Measurements from ENCODE around the gene CHRDL2. TPM values are rescaled to one million over a fixed set of nuclear protein-coding genes. Genes with fewer than 3 reads are reported as not detected.

Gene CHRDL2
- total RNA-seq, 1 experiment from 2014 or later: not detected

GRCh38 chr11:74702383-74703007, 28.7 kb downstream of the CHRDL2 start:
- intact Hi-C loops (cut with micrococcal nuclease): loop anchor here (5.0 kb wide), 1 partner anchor 35 kb away; no protein-coding TSS in a partner anchor
- ATAC-seq: peak; percentile 91

More at GRCh38 chr11:74702383-74703007, 28.7 kb downstream of the CHRDL2 start:
- Histone ChIP-seq H3K9me2 (ENCODE audit: insufficient read depth) (no peaks in the 10 kb centered on the region), H3K36me3 (ENCODE audit: control insufficient read depth in 1 of 2, insufficient read depth in 2 of 2, low read length in 2 of 2) (no peaks in the 10 kb centered on the region), H2AFZ (ENCODE audit: low read depth, low read length, poor library complexity, severe bottlenecking) (no peak overlapping the region), H3K4me3 (replicated peaks in 1 of 2; ENCODE audit: low read depth in 1 of 2, low read length in 2 of 2) (no peak overlapping the region), H3K27me3 (ENCODE audit: insufficient read depth, low read length) (no peaks in the 10 kb centered on the region), H3K9ac (ENCODE audit: low read length) (no peak overlapping the region), H3K9me3 (ENCODE audit: control insufficient read depth in 1 of 2, insufficient read depth in 1 of 2, low read depth in 1 of 2, low read length in 2 of 2) (no peaks in the 10 kb centered on the region), H4K20me1 (ENCODE audit: insufficient read depth) (no peaks in the 10 kb centered on the region), H3K79me2 (ENCODE audit: insufficient read depth, low read length) (no peaks in the 10 kb centered on the region), H3K4me1 (ENCODE audit: control insufficient read depth in 1 of 2, insufficient read depth in 2 of 2, low read length in 2 of 2) (peaks cover 0 to 6% of the 10 kb centered on the region in 2 experiments; a peak in 1 of 4 replicates), H3K27ac (ENCODE audit: low read depth, low read length) (no peak overlapping the region), H3K4me2 (ENCODE audit: low read length) (no peak overlapping the region)
- TF ChIP-seq ZNF274 (IDR thresholded peaks at IDR 0.05; ENCODE audit: low read depth, low read length) (no peak), SIN3A (IDR thresholded peaks at IDR 0.05; ENCODE audit: low read depth) (no peak), CTCF (IDR thresholded peaks at IDR 0.05 in 2 of 3, conservative IDR thresholded peaks at IDR 0.05 in 1 of 3; ENCODE audit: borderline replicate concordance in 1 of 3, insufficient read depth in 1 of 3, low read depth in 2 of 3, low read length in 2 of 3) (peak; percentile 78 to 98 (median 92)), YY1 (IDR thresholded peaks at IDR 0.05; ENCODE audit: extremely low read depth, insufficient replicate concordance, low read depth, low read length) (peak; percentile 50), RAD21 (IDR thresholded peaks at IDR 0.05; ENCODE audit: low read depth) (peak; percentile 64)
- ChIA-PET RAD21 (ENCODE audit: low non-redundant PET in 1 of 2, low total read pairs in 2 of 2, uncharacterized antibody in 2 of 2, unreplicated experiment in 2 of 2) (interaction anchor here (1.0 to 2.1 kb wide), 5 partner anchors 14 to 37 kb away, joined by 3 to 14 read pairs (median 6); no protein-coding TSS in a partner anchor), POLR2A (interaction anchor here (0.9 kb wide), 1 partner anchor 773 kb away, joined by 4 read pairs; no protein-coding TSS in a partner anchor), CTCF (interaction anchor here (0.5 to 3.4 kb wide), 28 partner anchors 8 to 548 kb away, joined by 3 to 42 read pairs (median 3); no protein-coding TSS in a partner anchor)
- peak; percentile 38 for DNase-seq (ENCODE audit: low read depth, low spot score)
- BruUV-seq (replicated peaks): no TSS peak

Measured in HCT116 (cell line).